HL-60 (cell line): ENCODE data around the gene ITSN1.

Experiments
- TF ChIP-seq, protein P1 (sequence below): IDR thresholded peaks from one replicate; pipeline ENCODE4 v1.5.1; 2011; ENCODE audit warnings: low read length, control low read depth, inconsistent platforms; ENCODE audit not compliant: insufficient read depth
- TF ChIP-seq, protein P2 (sequence below): IDR thresholded peaks from 2 replicates; pipeline ENCODE4 v1.6.1; 2012; ENCODE audit warnings: low read depth; ENCODE audit not compliant: insufficient replicate concordance

DNA sequence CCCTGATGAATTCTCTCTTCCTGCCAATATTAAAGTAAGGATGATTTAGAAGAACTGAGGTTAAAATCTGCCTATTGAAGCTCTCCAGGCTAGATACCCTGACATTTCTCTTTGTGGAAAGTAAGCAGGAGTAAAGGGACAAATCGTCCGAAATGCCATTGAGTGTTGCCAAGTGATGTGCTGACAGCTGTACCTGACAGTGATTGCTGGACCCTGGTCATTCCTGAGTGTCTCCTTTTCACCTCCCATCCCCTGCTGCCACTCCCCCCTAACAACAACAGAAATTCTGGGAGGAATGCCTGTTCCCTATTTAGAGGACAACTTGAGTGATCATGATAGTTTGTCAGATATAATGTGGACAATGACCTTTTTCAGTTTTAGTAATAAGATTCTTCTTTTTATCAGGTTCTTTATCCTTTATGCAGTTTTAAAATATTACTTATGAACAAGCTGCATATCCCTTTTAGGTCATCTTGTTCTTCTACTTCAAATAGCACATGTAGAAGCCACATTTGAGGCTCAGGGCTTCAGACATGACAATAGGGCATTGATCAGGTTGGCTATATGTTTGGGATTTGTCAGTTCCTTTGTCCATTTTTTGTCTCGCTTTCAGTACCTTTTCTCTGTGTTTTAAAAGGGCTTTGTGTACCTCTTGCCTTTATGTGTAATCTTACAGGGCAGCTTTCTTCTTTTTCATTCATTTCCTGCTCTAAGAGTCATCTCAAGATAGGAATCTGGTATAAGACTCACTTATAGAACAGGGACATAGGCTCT, 56.0 kb downstream of the ITSN1 start:
- TF ChIP-seq, protein P1, sequence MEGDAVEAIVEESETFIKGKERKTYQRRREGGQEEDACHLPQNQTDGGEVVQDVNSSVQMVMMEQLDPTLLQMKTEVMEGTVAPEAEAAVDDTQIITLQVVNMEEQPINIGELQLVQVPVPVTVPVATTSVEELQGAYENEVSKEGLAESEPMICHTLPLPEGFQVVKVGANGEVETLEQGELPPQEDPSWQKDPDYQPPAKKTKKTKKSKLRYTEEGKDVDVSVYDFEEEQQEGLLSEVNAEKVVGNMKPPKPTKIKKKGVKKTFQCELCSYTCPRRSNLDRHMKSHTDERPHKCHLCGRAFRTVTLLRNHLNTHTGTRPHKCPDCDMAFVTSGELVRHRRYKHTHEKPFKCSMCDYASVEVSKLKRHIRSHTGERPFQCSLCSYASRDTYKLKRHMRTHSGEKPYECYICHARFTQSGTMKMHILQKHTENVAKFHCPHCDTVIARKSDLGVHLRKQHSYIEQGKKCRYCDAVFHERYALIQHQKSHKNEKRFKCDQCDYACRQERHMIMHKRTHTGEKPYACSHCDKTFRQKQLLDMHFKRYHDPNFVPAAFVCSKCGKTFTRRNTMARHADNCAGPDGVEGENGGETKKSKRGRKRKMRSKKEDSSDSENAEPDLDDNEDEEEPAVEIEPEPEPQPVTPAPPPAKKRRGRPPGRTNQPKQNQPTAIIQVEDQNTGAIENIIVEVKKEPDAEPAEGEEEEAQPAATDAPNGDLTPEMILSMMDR: no peak
- TF ChIP-seq, protein P2, sequence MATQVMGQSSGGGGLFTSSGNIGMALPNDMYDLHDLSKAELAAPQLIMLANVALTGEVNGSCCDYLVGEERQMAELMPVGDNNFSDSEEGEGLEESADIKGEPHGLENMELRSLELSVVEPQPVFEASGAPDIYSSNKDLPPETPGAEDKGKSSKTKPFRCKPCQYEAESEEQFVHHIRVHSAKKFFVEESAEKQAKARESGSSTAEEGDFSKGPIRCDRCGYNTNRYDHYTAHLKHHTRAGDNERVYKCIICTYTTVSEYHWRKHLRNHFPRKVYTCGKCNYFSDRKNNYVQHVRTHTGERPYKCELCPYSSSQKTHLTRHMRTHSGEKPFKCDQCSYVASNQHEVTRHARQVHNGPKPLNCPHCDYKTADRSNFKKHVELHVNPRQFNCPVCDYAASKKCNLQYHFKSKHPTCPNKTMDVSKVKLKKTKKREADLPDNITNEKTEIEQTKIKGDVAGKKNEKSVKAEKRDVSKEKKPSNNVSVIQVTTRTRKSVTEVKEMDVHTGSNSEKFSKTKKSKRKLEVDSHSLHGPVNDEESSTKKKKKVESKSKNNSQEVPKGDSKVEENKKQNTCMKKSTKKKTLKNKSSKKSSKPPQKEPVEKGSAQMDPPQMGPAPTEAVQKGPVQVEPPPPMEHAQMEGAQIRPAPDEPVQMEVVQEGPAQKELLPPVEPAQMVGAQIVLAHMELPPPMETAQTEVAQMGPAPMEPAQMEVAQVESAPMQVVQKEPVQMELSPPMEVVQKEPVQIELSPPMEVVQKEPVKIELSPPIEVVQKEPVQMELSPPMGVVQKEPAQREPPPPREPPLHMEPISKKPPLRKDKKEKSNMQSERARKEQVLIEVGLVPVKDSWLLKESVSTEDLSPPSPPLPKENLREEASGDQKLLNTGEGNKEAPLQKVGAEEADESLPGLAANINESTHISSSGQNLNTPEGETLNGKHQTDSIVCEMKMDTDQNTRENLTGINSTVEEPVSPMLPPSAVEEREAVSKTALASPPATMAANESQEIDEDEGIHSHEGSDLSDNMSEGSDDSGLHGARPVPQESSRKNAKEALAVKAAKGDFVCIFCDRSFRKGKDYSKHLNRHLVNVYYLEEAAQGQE: no peak
